GM19452 (cell line): ENCODE results near the gene HPS1.
A peak's percentile ranks its signal among the peaks of the same experiment; 100 is the strongest.

Experiments used
- ATAC-seq: cut with Tn5 transposase; IDR thresholded peaks from one replicate; pipeline ENCODE4 v1.9.1; 2021; ENCODE audit not compliant: unreplicated experiment

HPS1 gene

GRCh38 chr10:98446661-98447221, at the start of gene HPS1:
Gene HPS1 (minus strand): TSS chr10:98446935. CDS start chr10:98443240, 3,695 bp downstream.
- ATAC-seq: peak; percentile 88

- ATAC-seq: peak; percentile 61
Observed at GRCh38 chr10:98492763-98493162, 46.0 kb upstream of the HPS1 start.

- no peak for ATAC-seq
Observed at GRCh38 chr10:98489561-98490481, 43.1 kb upstream of the HPS1 start.

GRCh38 chr10:98488669-98489430, 42.1 kb upstream of the HPS1 start:
- no peak for ATAC-seq

- no peak for ATAC-seq
Observed at GRCh38 chr10:98487649-98488048, 40.9 kb upstream of the HPS1 start.

- no peak for ATAC-seq
Observed at GRCh38 chr10:98486421-98486820, 39.7 kb upstream of the HPS1 start.

GRCh38 chr10:98485959-98486358, 39.2 kb upstream of the HPS1 start:
- no peak for ATAC-seq

- no peak for ATAC-seq
Observed at GRCh38 chr10:98483658-98484057, 36.9 kb upstream of the HPS1 start.

GRCh38 chr10:98482096-98482495, 35.4 kb upstream of the HPS1 start:
- no peak for ATAC-seq

- no peak for ATAC-seq
Observed at GRCh38 chr10:98481404-98481945, 34.7 kb upstream of the HPS1 start.

- ATAC-seq: no peak
Observed at GRCh38 chr10:98478430-98479222, 31.9 kb upstream of the HPS1 start.

GRCh38 chr10:98477861-98478260, 31.1 kb upstream of the HPS1 start:
- ATAC-seq: no peak

GRCh38 chr10:98474628-98475027, 27.9 kb upstream of the HPS1 start:
- peak; percentile 62 for ATAC-seq

GRCh38 chr10:98472196-98472595, 25.5 kb upstream of the HPS1 start:
- ATAC-seq: no peak

GRCh38 chr10:98470850-98471249, 24.1 kb upstream of the HPS1 start:
- no peak for ATAC-seq

- ATAC-seq: no peak
Observed at GRCh38 chr10:98469001-98469931, 22.5 kb upstream of the HPS1 start.

GRCh38 chr10:98467506-98468318, 21.0 kb upstream of the HPS1 start:
- peak; percentile 97 for ATAC-seq

GRCh38 chr10:98466861-98467505, 20.2 kb upstream of the HPS1 start:
- ATAC-seq: no peak
